PC-9 (cell line): ENCODE measurements around the gene CMPK2. TPM values are rescaled to one million over a fixed set of nuclear protein-coding genes. Genes with fewer than 3 reads are reported as not detected.

Experiments
- BruUV-seq: library from RNA; stranded (reverse); fragments of 400-500 nt; replicated peaks from 2 replicates; lab custom pipeline; 2021; lab: Mats Ljungman, UMichigan
- CTCF ChIA-PET: fragments of 300-600 bp; sonication (Branson Sonifier 250); formaldehyde crosslinking; loops from one replicate; lab custom pipeline; 2022; ENCODE audit warnings: antibody characterized with exemption; lab: Charles Lee
- POLR2A ChIA-PET: fragments of 300-600 bp; sonication (Branson Sonifier 250); formaldehyde crosslinking; loops from one replicate; lab custom pipeline; 2022; ENCODE audit warnings: antibody characterized with exemption; ENCODE audit not compliant: unreplicated experiment; lab: Charles Lee
- DNase-seq, 2 experiments: peaks; one replicate each; pipeline versions ENCODE4 v3.0.0 to v3.0.0-alpha.2; 2015 to 2022; ENCODE audit warnings: mixed read lengths in 1 of 2
- H2AFZ ChIP-seq: fragments of 200-600 bp; sonication (generic); 2 replicates; pipeline ENCODE4 v1.8.1; 2017; ENCODE audit warnings: antibody characterized with exemption
- H3F3A ChIP-seq: fragments of 200-600 bp; sonication (generic); 2 replicates; pipeline ENCODE4 v1.8.1; 2017; ENCODE audit warnings: antibody characterized with exemption, mild to moderate bottlenecking, low read depth; ENCODE audit not compliant: insufficient read depth
- H3K27ac ChIP-seq: fragments of 200-600 bp; sonication (generic); 2 replicates; pipeline ENCODE4 v1.6.1; 2016; ENCODE audit warnings: mixed run types
- H3K27me3 ChIP-seq: fragments of 200-600 bp; sonication (generic); 2 replicates; pipeline ENCODE4 v1.6.1; 2016; ENCODE audit warnings: low read depth, mixed run types; ENCODE audit not compliant: insufficient read depth
- H3K36me3 ChIP-seq: fragments of 200-600 bp; sonication (generic); 2 replicates; pipeline ENCODE4 v1.6.1; 2016; ENCODE audit warnings: low read depth, mixed run types
- H3K4me1 ChIP-seq: fragments of 200-600 bp; sonication (generic); replicated peaks from 2 replicates; pipeline ENCODE4 v1.6.1; 2016; ENCODE audit warnings: mixed run types; ENCODE audit not compliant: insufficient read depth
- H3K4me2 ChIP-seq: fragments of 200-600 bp; sonication (generic); 2 replicates; pipeline ENCODE4 v1.6.1; 2017; ENCODE audit warnings: mixed run types
- H3K4me3 ChIP-seq: fragments of 200-600 bp; sonication (generic); 2 replicates; pipeline ENCODE4 v1.6.1; 2016; ENCODE audit warnings: mixed run types
- H3K79me2 ChIP-seq: fragments of 200-600 bp; sonication (generic); 2 replicates; pipeline ENCODE4 v1.6.1; 2017; ENCODE audit warnings: low read depth, mixed run types
- H3K9me2 ChIP-seq: fragments of 200-600 bp; sonication (generic); 2 replicates; pipeline ENCODE4 v1.8.1; 2017; ENCODE audit warnings: mild to moderate bottlenecking; ENCODE audit not compliant: insufficient read depth
- H3K9me3 ChIP-seq: fragments of 200-600 bp; sonication (generic); 2 replicates; pipeline ENCODE4 v1.8.1; 2016; ENCODE audit warnings: low read depth; ENCODE audit not compliant: insufficient read depth
- H4K20me1 ChIP-seq: fragments of 200-600 bp; sonication (generic); 2 replicates; pipeline ENCODE4 v1.8.1; 2017; ENCODE audit not compliant: insufficient read depth
- CTCF ChIP-seq: fragments of 200-600 bp; sonication (generic); conservative IDR thresholded peaks from 2 replicates; pipeline ENCODE4 v1.6.1; 2017; ENCODE audit warnings: mixed run types, antibody characterized with exemption, mild to moderate bottlenecking, moderate library complexity
- EZH2 ChIP-seq: fragments of 200-600 bp; sonication (generic); IDR thresholded peaks from 2 replicates; pipeline ENCODE4 v1.8.0; 2017; ENCODE audit warnings: antibody characterized with exemption, low read depth
- intact Hi-C: fragments of 100-400 bp; cut with micrococcal nuclease; formaldehyde crosslinking; loops from one replicate; pipeline ENCODE4 v1.10.0; 2022; ENCODE audit not compliant: unreplicated experiment
- total RNA-seq: library from RNA; stranded (reverse); gene quantifications from 2 replicates; pipeline ENCODE4 v1.2.3, GENCODE V29; 2021

Gene CMPK2
- total RNA-seq, 1 experiment from 2014 or later, result not detected

GRCh38 chr2:6913415-6914157 lies 47.9 kb upstream of the CMPK2 start:
- H2AFZ ChIP-seq, result no peak overlapping the region
- H4K20me1 ChIP-seq, result no peaks in the 10 kb centered on the region
- intact Hi-C loops, result no loop called here
- TF ChIP-seq CTCF, result no peak
- no peak for TF ChIP-seq EZH2
- H3K9me2 ChIP-seq, result no peaks in the 10 kb centered on the region
- H3K9me3 ChIP-seq, result no peaks in the 10 kb centered on the region
- ChIA-PET POLR2A (no interaction called here), CTCF (no interaction called here)
- BruUV-seq, result no TSS peak
- no peaks in the 10 kb centered on the region for H3K79me2 ChIP-seq
- H3K36me3 ChIP-seq, result no peaks in the 10 kb centered on the region
- H3K27me3 ChIP-seq, result peaks cover 11% of the 10 kb centered on the region
- no peak overlapping the region for H3K4me3 ChIP-seq
- no peaks in the 10 kb centered on the region for H3K4me1 ChIP-seq
- DNase-seq, result no peak
- no peak overlapping the region for H3K27ac ChIP-seq
- no peaks in the 10 kb centered on the region for H3F3A ChIP-seq
- H3K4me2 ChIP-seq, result no peak overlapping the region

GRCh38 chr2:6911721-6912120 lies 46.0 kb upstream of the CMPK2 start:
- Histone ChIP-seq H3K27ac (no peak overlapping the region), H3K4me3 (no peak overlapping the region), H3K9me3 (no peaks in the 10 kb centered on the region), H3F3A (no peaks in the 10 kb centered on the region), H3K4me2 (no peak overlapping the region), H4K20me1 (no peaks in the 10 kb centered on the region), H3K4me1 (no peaks in the 10 kb centered on the region), H3K36me3 (no peaks in the 10 kb centered on the region), H3K79me2 (no peaks in the 10 kb centered on the region), H3K27me3 (peaks cover 25% of the 10 kb centered on the region), H3K9me2 (no peaks in the 10 kb centered on the region), H2AFZ (no peak overlapping the region)
- ChIA-PET POLR2A (no interaction called here), CTCF (no interaction called here)
- no peak for TF ChIP-seq EZH2
- no peak for TF ChIP-seq CTCF
- no TSS peak for BruUV-seq
- intact Hi-C loops, result no loop called here
- DNase-seq, result no peak

- Histone ChIP-seq H3K36me3 (no peaks in the 10 kb centered on the region), H3K4me3 (no peak overlapping the region), H3K9me2 (no peaks in the 10 kb centered on the region), H3K79me2 (no peaks in the 10 kb centered on the region), H3K9me3 (no peaks in the 10 kb centered on the region), H3F3A (no peaks in the 10 kb centered on the region), H3K4me2 (no peak overlapping the region), H2AFZ (no peak overlapping the region), H3K27ac (no peak overlapping the region), H4K20me1 (no peaks in the 10 kb centered on the region), H3K4me1 (no peaks in the 10 kb centered on the region), H3K27me3 (peaks cover 32% of the 10 kb centered on the region)
- intact Hi-C loops, result no loop called here
- no TSS peak for BruUV-seq
- ChIA-PET CTCF (no interaction called here), POLR2A (no interaction called here)
- DNase-seq, result no peak
- TF ChIP-seq EZH2, result no peak
- no peak for TF ChIP-seq CTCF
Observed at GRCh38 chr2:6909431-6910385, 44.0 kb upstream of the CMPK2 start.
